KOPT-K1 (cell line): ENCODE measurements around the gene CFAP52.

Experiments
- H3K27ac ChIP-seq: fragments of 200-600 bp; sonication (generic); 2 replicates; pipeline ENCODE4 v1.5.1; 2016; ENCODE audit warnings: antibody characterized with exemption, mild to moderate bottlenecking, low read depth, low read length; ENCODE audit not compliant: poor library complexity, severe bottlenecking
- H3K36me3 ChIP-seq: fragments of 200-600 bp; sonication (generic); 2 replicates; pipeline ENCODE4 v1.5.1; 2017; ENCODE audit warnings: antibody characterized with exemption, mild to moderate bottlenecking, low read length, moderate library complexity; ENCODE audit not compliant: insufficient read depth
- H3K9me3 ChIP-seq: fragments of 200-600 bp; sonication (generic); 2 replicates; pipeline ENCODE4 v1.5.1; 2017; ENCODE audit warnings: antibody characterized with exemption, low read length, mild to moderate bottlenecking; ENCODE audit not compliant: insufficient read depth, poor library complexity, severe bottlenecking

The CFAP52 gene

DNA sequence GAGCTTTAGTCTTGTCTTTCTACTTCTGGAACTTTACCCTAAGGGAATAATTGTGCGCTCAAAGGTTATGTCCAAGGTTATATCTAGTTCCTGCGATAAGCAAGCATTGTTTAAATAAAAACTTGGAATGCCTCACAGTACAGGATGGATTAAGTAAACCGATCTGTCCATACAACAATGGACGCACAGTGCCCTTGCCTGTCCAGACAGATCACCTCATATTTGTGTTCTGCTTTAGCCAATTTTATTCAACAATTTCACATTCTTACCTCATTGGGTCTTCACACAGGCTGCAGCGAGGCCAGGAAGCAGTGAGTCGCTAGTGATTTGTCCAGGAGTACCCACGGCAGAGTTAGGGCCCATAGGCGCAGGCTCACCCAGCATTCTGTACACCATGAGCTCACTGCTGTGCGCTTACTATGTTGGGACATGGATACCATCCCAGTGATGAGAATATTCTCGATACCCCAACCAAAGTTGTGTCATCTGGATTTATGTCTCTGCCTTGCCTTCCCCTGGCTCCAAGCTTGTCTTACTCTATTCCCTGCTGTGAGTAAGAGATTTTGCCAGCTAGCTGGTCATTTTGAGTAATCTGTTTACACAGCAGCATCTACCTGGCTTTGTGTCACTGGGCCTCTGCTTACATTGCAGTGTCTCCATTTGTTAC, 108.6 kb downstream of the CFAP52 start:
- Histone ChIP-seq H3K9me3 (peaks cover 6% of the 10 kb centered on the region), H3K27ac (no peak overlapping the region), H3K36me3 (no peaks in the 10 kb centered on the region)
